SH-SY5Y (cell line): ENCODE measurements around the gene SLC2A1.

Experiments used
- GATA2 ChIP-seq: IDR thresholded peaks from 2 replicates; pipeline ENCODE4 v1.6.1; 2011; ENCODE audit warnings: mild to moderate bottlenecking, low read depth, low read length
- GATA3 ChIP-seq: IDR thresholded peaks from 2 replicates; pipeline ENCODE4 v1.6.1; 2011; ENCODE audit warnings: low read depth, mild to moderate bottlenecking, low read length, moderate library complexity

DNA sequence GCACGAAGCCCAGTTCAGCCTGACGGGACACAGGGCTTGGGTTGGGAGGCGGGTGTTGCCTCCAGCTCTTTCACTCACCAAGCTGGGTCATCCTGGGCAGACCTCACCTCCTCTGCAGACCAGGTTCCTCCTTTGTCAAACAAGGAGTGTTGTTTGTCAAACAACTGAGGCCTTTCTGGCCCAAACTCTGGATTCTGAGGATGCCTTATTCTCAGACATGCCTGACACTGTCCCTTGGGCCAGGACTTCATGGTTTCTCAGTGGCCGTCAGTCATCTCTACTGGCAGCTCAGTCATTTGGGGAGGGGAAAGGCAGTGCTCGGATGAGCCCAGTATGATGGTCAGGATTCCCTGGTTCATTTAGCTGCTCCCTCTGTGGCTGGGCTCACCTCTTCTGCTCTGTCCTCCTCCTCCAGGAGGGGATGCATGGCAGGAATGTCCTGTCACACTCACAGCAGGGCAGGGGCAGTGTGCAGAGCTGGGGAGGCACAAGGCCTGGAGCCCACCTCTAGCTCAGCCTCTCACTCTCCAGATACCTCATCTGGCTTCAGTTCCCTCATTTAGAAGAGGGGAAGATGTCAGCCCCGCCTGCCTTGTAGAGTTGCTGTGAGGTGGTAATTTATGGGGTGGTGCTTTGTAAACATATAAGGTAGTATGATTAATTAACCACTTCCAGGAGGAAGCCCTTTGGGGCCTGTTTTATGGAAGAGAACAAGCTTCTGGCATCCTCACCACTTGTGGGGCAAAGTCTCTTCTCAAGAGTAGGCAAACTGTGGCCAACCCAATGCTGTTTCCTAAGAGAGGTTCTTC lies 20.6 kb downstream of the SLC2A1 start:
- no peak for TF ChIP-seq GATA3
- TF ChIP-seq GATA2, result no peak
